Activated T-helper 9 cell treated with anti-CD3 and anti-CD28 coated beads, Interleukin-2, amount 50 U/mL, for 16 hours (primary cell): ENCODE results near the gene QSOX2.
"Not testable (repeated sequence)": the region's sequence is repeated elsewhere in the genome, so short reads cannot be mapped to it uniquely, and the experiment has no call there.

Experiments used
- DNase-seq: peaks from one replicate; pipeline ENCODE4 v3.0.0-alpha.2; 2020; ENCODE audit warnings: low read depth

Gene QSOX2

DNA sequence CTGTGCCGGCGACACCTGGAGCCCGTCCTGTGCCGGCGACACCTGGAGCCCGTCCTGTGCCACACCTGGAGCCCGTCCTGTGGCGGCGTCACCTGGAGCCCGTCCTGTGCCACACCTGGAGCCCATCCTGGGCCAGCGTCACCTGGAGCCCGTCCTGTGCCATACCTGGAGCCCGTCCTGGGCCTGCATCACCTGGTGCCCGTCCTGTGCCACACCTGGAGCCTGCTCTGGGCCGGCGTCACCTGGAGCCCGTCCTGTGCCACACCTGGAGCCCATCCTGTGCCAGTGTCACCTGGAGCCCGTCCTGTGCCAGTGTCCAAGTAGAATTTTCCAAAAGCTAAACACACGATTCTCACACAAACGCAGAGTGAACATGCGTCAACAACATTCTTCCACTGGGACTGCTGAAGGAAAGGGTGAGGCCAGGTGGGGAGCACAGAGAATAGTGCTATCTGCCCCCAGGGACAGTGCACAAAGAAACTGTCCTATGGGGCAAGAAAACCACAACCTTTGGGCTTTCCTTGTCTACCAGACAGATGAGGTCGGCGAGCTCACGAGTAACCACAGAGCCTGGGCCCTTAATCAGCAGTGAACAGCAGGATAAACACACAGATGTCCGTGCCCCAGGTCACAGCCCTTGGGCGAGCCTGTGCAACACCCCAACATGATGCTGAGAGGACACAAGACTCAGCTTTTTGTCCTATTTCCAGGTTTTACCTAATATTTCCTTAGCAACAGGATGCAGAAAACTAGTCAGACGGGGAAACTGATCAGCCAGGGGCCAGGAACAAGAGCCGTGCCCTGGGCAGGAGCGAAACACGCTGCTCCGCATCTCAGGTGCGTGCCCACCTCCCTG lies 7.9 kb downstream of the QSOX2 start:
- DNase-seq, result no peak

DNA sequence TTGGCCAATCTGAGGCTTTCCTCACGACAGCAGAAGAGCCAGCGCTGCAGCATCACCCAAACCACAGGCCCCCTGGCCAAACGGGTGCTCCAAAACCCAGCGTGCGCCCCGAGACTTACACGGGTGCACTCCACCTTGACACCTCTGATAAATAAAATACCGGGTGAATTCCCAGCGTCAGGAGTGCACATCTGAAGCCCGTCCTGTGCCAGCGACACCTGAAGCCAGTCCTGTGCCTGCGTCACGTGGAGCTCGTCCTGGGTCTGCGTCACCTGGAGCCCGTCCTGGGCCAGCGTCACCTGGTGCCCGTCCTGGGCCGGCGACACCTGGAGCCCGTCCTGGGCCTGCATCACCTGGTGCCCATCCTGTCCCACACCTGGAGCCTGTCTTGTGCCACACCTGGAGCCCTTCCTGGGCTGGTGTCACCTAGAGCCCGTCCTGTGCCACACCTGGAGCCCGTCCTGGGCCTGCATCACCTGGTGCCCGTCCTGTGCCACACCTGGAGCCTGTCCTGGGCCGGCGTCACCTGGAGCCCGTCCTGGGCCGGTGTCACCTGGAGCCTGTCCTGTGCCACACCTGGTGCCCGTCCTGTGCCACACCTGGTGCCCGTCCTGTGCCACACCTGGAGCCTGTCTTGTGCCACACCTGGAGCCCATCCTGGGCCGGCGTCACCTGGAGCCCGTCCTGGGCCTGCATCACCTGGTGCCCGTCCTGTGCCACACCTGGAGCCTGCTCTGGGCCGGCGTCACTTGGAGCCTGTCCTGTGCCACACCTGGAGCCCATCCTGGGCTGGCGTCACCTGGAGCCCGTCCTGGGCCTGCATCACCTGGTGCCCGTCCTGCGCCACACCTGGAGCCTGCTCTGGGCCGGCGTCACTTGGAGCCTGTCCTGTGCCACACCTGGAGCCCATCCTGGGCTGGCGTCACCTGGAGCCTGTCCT lies 8.9 kb downstream of the QSOX2 start:
- DNase-seq, result not testable (repeated sequence)

DNA sequence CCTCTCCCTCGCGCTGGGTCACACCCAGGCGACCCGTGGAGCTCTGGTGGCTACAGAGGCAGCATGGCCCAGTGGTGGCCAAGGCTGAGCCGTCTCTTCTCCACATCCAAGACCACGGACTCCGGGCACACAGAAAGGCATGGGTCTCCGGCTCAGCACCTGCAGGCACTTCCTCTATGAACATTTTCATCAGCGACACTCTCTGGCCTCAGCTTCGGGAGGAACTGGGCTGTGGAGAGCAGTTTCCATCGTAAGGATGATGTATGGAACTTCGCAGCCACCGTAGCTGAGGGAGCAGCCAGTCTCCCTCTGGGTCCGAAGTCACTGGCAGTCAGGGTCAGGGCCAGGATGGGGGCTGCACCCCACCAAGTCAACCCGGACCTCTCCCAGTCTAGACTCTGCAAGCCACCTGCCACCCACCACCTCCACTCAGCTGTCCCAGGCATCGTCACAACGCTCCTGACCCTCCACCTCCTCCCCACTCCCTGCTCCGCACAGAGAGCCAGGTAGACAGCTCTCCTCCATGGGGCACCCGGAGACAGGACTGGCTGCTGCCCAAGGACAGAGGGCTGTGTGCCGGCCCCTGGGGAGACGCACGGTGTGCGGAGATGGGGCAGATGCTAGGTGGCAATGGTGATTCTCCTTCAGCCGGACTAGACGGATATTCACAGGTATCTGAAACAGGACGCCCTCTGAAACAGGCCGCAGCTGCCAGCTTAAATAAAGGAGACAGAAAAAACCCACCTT lies 9.7 kb downstream of the QSOX2 start:
- DNase-seq, result no peak

DNA sequence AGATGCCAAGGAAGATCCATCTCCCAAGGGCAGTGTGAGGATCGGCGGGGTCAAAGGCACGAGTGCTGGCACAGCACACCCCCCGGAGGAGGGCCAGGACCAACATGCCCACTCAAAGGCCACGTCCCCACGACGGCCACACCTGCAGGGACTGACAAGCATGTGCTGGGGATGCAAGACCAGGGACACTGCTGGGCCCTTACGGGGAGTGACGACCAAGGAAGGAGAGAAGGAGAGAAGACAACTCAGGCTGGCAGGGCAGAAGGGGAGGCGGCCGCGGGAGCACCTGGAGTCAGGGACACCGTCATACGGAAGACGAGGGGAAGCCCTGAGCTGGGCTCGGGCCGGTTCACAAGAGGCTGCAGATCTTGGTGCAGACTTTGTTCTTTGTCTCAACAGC lies 10.4 kb downstream of the QSOX2 start:
- no peak for DNase-seq

DNA sequence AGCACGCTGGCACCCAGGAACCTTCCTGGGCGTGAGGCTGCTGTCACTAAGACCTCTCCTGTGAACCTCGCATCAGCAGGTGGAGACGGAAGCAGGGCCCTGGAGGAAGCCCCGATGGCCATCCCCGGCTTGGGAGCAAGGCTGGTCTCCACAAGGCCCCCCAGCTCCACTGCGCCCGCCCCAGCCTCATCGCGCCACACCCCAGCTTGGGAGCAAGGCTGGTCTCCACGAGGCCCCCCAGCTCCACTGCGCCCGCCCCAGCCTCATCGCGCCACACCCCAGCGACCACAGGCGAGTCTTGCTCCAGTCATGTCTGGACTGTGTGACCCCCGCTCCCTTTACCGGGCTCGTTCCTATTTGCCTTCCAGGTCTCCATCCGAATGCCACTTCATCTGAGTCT lies 11.0 kb downstream of the QSOX2 start:
- DNase-seq, result no peak

DNA sequence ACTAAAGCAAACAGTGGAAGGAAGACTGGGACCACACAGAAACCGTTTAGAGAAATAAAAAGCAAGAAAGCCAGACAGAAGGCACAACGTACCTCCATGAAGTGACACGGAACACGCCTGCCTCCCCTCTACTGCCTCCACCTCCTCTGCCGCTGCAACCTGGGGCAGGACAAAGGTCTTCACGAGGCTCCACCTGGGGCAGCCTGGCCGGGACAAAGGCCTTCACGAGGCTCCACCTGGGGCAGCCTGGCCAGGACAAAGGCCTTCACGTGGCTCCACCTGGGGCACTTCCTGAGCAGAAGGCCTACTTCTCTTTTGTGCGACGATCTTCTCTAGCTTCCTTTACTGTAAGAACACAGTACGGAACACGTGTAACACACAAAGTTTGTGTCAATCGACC lies 11.7 kb downstream of the QSOX2 start:
- DNase-seq, result no peak

DNA sequence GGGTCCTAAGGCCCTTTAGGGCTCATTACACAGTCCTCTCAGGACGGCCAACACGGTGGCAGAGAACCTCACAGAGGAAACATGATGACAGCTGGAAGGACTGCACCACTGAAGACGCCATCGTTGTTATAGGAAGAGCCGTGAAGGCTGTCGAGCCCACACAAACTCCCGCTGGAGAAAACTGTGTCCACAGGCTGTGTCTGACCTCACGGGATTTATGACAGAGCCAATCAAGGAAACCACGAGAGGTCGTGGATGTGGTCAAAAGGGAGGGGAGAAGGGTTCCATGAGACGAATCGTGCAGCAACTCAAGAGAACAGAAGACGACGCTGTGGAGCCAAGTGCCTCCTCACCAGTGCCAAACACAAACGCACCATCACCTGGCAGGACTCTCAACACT lies 12.2 kb downstream of the QSOX2 start:
- DNase-seq, result no peak

DNA sequence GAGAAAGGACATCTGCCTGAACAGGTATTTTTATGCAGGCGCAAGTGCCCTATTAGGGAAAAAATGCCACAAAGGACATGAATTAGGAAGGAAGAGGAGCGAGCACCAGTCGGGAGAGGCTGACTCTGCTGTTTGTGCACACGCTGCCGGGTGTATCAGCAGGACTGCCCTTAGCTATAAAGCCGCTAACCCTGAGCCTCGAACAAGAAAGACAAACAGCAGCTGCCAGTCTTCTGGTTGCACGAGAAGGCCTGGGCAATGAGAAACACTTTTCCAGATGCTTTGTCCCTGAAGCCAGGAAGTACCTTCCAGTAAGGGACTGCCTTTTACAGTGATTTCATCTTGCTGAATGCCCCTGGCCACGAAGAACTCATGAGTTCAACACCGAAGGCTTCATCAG lies 12.6 kb downstream of the QSOX2 start:
- DNase-seq, result no peak

DNA sequence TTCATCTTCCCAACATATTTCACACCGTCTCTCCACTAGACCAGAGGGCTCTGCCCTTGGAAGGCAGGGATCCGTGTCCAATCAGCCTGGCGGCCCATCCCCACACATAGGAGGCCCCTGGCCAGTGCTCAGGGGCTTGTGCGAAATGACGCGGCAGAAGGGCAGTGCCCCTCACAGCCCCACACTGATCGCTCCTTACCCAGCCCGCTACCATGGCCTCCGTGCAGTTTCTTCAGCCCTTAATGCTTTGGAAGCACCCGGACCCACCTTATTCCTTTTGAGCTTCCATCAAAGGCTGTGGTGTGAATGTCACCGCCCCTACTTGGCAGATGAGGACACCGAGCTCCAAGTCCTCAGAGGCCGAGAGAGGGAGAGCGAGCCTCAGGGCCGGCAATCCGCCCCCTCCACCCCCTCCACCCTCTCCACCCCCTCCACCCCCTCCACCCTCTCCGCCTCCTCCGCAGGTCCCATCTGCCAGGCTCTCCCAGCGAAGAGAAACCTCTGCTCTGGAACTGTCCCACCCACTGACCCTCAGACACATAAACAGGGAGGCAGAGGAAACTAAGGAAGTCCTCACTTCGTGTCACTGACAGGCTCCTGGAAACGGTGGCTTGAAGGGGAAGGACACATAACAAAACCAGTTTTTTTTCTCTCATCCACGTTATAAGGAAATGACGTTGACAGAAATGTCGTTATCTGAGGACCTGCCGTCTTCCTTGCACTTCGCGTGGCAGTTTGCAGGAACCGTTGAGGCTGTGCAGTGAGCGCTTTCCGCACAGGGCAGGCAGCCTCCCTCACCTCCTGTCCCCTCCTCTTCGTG lies 13.9 kb downstream of the QSOX2 start:
- no peak for DNase-seq

DNA sequence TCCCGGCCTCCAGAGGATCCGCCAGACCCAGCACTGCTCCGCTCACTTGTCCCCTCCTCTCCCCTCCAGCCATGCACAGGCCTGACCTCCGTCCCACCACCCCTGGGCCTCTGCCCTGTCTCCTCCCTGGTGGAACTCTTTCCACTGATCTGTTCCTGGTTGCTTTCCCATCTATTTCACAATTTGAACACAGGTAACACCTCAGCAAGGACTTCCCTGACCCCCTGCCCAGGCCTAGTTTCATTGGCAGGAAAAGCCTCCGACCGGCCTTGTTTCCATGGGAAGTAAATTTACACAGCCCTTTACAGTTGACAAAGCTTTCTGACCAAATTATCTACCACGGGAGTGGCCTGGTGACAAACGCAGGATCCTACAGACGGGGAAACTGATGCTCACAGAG lies 14.8 kb downstream of the QSOX2 start:
- no peak for DNase-seq

DNA sequence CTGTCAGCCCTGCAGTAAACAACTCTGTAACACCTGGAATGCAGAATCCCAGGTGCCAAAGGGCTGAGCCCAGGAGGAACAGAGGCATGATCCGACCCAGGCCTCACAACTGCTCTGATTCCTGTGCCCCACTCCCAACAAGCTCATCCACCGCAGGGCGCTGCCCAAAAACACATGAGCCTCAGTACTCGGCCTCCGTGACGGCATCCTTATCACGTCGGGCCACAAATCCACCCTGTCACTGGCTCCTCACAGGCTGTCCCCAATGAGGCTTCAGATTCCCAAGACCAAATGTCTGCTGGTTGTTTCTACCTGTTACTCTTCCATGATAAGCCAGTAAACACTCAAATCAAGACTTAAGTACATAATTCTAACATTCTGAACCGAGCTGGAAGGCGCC lies 15.2 kb downstream of the QSOX2 start:
- DNase-seq, result no peak

DNA sequence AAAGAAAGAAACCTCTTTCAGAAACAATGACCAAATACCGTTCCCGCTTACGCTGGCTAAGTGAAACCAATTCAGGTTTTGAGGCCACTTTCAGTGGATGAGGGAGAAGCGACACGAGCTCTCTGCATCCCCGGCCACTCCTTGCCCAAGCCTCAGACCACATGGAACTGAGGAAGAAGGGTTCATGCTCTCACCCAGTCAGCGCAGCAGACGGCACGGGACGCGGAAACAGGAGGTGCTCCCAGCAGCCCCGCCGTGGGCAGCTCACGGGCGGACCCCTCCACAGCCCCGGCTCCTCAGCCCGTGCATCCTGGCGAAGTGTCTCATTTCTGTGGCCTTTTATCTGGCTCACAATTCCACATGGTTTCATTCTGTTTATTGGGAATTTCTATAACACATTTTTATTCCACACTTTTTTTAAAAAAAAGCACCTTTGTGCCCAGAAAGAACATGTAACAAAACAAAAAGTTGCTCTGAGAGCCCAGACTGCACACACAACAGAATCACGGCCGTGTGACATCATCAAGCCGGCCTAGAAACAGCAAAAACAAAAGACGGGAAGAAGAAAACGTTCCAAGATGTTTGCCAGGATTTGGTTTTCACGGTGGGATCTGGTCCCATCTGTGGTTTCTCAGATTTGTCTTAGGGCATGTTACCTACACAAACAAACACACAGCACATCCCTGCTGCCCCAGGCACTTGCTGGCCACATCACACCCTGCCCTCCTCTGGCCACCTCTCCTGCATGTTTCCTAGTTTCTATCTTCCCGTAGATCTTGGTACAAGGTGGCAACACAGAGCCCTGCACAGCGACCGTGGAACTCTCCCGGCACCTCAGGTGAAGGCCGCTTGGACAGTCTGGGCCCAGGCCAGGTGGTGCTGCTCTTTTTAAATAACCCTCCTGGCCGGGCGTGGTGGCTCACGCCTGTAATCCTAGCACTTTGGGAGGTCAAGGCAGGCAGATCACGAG lies 16.2 kb downstream of the QSOX2 start:
- DNase-seq, result no peak

DNA sequence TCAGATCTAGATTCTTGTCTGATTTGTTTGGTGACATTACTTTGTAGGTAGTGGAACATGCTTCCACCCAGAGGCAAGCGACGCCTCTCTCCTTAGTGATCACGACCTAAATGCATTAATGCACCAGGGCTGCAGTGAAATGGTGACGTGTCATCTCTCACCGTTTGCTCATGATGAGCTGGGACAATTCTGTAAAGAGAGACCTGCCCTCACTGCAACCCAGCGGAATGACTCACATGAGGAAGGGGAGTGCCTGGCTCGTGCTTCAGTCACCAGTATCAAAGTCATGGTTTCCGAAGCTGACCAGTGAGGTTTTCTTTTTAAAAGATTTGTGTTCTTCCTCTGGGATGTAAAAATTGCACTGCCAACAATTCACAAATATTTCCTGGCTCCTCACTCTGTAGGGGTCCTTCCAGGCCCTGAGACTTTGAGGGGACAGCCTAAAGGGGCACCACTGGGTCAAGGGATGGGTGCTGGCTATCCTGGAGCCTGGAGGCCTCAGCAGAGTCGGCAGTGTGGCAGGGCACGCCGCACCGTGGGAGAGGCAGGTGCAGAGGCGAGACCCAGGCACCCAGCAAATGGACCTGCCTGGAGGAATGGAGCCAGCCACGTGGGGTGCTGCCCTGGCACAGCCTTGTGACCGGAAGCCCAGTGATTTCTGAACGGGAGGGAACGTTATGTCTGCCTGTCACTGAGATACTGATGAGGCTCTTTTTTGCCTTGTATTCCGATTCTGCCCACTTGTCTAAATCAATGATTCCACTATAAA lies 17.3 kb downstream of the QSOX2 start:
- DNase-seq, result no peak

DNA sequence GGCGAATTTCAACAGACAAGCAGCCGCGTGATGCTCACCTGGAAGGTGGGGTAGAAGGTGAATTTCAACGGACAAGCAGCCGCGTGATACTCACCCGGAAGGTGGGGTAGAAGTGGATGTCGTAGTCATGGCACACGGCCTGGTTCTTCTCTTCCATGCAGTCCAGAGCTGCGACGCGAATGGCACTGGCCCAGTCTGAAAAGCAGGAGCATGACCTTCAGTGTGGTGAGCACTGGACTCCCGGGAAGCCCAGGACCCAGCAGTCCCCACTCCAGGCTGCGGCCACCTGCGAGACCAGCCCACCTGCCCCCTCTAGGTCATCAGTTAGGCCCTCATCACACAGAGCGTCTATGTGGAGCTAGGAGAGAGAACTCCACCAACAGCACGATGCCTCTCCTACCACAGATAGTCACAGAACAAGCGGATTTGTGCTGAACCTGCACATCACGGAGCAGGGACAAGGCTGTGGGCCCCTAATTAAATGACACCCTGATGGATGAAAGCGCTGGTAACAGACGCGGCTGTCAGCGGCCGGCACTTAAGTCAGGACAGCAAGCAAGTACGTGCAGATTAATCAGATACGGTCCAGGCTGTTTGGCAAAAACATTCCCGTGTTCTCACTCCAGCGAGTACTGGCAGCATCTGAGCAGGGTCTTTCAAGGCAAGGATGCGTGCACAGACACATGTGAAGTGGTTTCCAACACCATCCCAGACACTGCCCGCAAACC lies 18.8 kb downstream of the QSOX2 start:
- no peak for DNase-seq

DNA sequence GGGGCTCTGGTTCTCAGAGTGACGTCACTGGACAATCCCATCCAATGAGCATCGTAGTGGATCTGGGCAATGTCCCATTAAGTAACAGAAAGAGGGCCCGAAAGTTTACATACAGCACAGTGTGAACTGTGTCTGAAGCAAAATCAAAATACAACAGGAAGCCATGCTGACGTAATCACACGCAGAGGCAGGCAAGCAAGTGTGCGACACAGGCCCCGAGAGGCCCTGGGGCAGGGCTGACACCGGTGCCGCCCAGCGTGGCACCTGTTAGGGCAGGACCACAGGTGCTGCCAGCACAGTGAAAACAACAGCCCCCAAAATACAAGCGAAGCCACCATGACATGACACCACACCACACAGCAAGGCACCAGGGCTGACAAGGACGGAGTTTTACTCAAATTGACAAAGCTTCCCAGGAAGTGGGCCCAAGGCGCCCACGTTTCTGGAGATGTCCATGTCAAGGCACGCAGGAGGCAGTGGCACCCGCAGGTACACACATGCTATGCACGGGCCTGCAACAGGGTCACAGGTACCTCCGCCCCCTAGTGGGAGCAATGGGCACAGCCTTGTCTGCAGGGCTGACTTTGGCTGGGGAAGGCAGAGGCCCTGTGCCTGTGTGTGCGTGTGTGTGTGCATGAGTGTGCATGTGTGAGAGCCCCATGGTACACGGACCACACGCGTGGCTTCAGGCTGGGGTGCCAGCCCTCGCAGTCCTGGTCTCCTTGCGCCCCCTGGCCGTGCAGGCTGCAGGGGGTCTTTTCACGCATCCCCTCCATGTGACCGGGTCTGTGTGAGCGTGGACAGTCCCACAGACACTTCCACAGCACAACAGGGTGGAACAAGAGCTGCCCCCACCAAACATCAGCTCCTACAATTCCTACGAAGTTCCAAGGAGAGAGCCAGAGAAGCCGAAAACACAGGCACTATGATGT lies 19.6 kb downstream of the QSOX2 start:
- peak; percentile 61 for DNase-seq

DNA sequence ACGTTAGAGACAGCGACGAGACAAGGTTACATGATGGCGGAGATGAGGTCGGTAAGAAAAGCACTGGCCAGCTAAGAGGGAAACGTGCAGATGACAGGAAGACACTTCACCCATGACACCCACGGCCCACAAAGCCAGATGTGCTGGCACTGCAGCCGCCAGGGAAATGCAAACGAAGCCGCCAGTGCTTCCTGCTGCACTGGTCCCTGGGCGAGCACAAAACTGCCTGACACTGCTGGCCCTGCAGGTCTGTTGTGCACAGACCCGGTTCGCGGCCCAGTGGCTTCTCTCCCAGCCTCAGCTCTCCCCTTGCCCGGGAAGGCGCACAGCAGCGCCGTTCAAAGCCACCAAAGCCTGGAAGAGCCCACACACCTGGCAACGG lies 20.3 kb downstream of the QSOX2 start:
- no peak for DNase-seq

DNA sequence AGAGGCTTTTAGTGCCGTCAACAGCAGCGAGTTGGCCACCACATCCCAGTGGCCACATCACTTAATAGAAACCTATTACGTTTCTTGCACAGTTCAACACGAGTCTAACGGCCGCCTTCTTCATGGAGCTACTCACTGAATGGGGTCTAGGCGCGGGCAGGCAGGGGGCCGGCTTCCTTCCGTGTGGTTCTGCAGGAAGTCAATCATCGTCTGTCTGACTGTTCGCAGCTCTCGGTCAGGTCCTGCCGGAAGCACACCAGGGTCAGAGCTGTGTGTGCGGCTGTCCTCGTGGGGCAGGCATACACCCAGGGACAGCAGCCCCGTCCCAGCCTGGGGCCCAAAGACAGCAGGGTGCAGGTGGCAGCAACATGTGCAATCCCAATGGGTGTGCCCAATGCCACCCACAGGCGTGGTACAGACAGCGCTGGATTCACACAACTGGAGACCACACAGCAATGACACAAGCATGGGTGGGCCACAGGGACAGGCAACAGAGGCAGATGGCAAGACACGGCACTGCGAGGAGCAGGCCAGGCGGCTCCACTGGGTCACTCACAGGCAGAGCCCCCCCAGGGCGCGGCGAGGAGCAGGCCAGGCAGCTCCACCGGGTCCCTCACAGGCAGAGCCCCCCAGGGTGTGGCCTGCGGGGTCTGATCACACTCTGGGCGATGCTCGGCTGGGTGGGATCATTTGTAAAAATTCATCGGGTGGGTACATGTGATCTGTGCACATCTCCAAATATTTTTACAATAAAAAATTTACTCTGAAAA lies 21.6 kb downstream of the QSOX2 start:
- DNase-seq, result no peak
